Measurements from ENCODE around the gene HLA-DOB. TPM values are rescaled to one million over a fixed set of nuclear protein-coding genes. Genes with fewer than 3 reads are reported as not detected.

Gene HLA-DOB
- 1.8 and 8.2 TPM in 2 replicates for total RNA-seq (2014; rRNA removed; shearing (Covaris generic); ENCODE audit: low replicate concordance)

GRCh38 chr6:32816746-32817204 lies at the start of gene HLA-DOB:
TSS of gene HLA-DOB (minus strand) at chr6:32817002. CDS start at chr6:32816951, 51 bp downstream.
- peaks cover 43% of the 10 kb centered on the region for H3K36me3 ChIP-seq
- DNase-seq: no peak
- no peaks in the 10 kb centered on the region for H3K9me3 ChIP-seq
- H3K4me3 ChIP-seq: no peak within 1 kb of the TSS
- no peaks in the 10 kb centered on the region for H3K27me3 ChIP-seq

GRCh38 chr6:32865724-32866443 lies 49.1 kb upstream of the HLA-DOB start:
- Histone ChIP-seq H3K9me3 (no peaks in the 10 kb centered on the region), H3K36me3 (no peaks in the 10 kb centered on the region), H3K4me3 (no peak overlapping the region), H3K27me3 (peaks cover 6% of the 10 kb centered on the region)
- DNase-seq: no peak

GRCh38 chr6:32862725-32863124 lies 45.9 kb upstream of the HLA-DOB start:
- peaks cover 2% of the 10 kb centered on the region for H3K27me3 ChIP-seq
- H3K4me3 ChIP-seq: no peak overlapping the region
- H3K9me3 ChIP-seq: no peaks in the 10 kb centered on the region
- peaks cover 7% of the 10 kb centered on the region for H3K36me3 ChIP-seq
- no peak for DNase-seq

DNA sequence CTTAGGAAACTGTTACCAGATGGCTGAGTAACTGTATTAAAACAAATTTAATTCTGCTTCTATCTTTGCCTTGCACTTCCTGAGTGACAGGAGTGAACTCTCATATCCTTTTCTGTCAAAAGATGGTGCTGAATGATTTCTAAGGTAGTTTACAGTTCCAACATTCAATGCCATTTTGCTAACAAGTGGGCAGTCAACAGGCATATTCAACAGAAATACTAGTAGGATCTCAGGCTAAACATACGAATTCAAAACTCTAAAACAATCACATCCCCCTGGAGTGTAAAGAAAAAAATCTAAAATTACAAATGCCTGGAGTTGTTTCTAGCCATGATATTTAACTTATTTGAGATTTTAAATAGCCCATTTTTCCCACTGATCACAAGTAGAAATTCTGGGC lies 43.9 kb upstream of the HLA-DOB start:
- no peak for DNase-seq
- H3K4me3 ChIP-seq: no peak overlapping the region
- no peaks in the 10 kb centered on the region for H3K9me3 ChIP-seq
- no peaks in the 10 kb centered on the region for H3K27me3 ChIP-seq
- H3K36me3 ChIP-seq: peaks cover 12% of the 10 kb centered on the region

DNA sequence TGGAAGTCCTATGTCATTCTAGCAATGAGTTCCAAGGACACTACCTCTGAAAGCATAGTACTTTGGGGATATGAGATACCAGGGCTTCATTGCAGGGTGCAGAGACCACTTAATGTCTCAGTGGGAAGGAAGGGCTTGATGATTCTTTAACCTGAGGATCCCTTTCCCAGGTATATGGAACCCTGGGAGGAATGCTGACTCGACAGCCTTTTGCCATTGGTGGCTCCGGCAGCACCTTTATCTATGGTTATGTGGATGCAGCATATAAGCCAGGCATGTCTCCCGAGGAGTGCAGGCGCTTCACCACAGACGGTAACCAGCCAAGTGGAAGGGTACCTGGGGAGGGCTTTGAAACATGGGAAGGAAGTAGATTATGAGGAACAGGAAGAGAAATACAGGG lies 41.4 kb upstream of the HLA-DOB start:
- Histone ChIP-seq H3K27me3 (no peaks in the 10 kb centered on the region), H3K36me3 (peaks cover 12% of the 10 kb centered on the region), H3K9me3 (no peaks in the 10 kb centered on the region), H3K4me3 (no peak overlapping the region)
- DNase-seq: no peak

GRCh38 chr6:32857156-32857891 lies 40.5 kb upstream of the HLA-DOB start:
- Histone ChIP-seq H3K36me3 (peaks cover 12% of the 10 kb centered on the region), H3K4me3 (no peak overlapping the region), H3K9me3 (no peaks in the 10 kb centered on the region), H3K27me3 (no peaks in the 10 kb centered on the region)
- no peak for DNase-seq

- H3K4me3 ChIP-seq: no peak overlapping the region
- no peaks in the 10 kb centered on the region for H3K27me3 ChIP-seq
- H3K9me3 ChIP-seq: no peaks in the 10 kb centered on the region
- peaks cover 28% of the 10 kb centered on the region for H3K36me3 ChIP-seq
- no peak for DNase-seq
Measured at GRCh38 chr6:32855467-32856174, 38.8 kb upstream of the HLA-DOB start.

DNA sequence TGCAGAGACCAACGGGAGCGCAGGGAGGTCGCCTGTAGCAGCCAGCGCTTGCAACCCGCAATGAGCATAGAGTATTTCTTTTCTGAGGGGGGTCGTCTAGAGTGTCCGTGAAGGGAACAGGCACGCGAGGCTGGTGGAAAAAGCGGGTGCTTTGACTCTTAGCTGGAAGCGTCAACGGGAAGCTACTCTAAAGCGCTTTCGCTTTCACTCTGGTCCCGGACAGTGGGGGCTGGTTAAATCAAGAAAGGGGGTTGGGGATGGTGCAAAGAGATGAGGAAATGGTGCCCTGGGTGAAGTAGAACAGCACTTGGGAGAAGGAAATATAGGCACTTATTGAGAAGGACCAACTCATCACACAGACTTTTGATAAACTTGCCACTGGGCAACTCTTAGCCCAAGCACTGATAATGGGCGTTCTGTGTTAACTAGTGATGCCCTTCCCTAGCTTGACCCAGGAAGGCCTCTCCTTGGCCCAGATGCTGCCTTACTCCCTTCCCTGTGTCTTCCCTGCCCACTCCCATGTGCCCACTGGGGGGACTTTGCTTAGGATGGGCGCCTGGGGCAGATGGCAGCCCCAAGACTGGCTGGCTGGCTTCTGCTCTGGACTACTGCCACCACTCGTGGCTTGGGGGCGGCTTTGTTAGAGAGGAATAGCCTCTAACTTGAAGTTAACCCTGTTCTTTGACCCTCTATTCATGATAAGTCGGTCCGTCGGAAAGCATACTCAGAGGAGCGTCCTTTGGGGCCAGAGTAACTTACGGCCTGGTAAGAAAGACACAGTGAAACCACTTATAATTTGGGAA lies 37.8 kb upstream of the HLA-DOB start:
- H3K36me3 ChIP-seq: peaks cover 38% of the 10 kb centered on the region
- H3K9me3 ChIP-seq: no peaks in the 10 kb centered on the region
- H3K27me3 ChIP-seq: no peaks in the 10 kb centered on the region
- DNase-seq: peak; percentile 70
- peak overlapping the region; percentile 85 for H3K4me3 ChIP-seq

- DNase-seq: peak; percentile 100
- Histone ChIP-seq H3K27me3 (no peaks in the 10 kb centered on the region), H3K9me3 (no peaks in the 10 kb centered on the region), H3K36me3 (peaks cover 43% of the 10 kb centered on the region), H3K4me3 (peak within 1 kb of the TSS; percentile 85)
Measured at GRCh38 chr6:32853541-32854375, 37.0 kb upstream of the HLA-DOB start, which contains the start of the genes PSMB9 and TAP1. TSS of gene PSMB9 (plus strand) at chr6:32854192. CDS start at chr6:32854230, 38 bp downstream. TSS of gene TAP1 (minus strand) at chr6:32853704. CDS start at chr6:32853636, 68 bp downstream.

DNA sequence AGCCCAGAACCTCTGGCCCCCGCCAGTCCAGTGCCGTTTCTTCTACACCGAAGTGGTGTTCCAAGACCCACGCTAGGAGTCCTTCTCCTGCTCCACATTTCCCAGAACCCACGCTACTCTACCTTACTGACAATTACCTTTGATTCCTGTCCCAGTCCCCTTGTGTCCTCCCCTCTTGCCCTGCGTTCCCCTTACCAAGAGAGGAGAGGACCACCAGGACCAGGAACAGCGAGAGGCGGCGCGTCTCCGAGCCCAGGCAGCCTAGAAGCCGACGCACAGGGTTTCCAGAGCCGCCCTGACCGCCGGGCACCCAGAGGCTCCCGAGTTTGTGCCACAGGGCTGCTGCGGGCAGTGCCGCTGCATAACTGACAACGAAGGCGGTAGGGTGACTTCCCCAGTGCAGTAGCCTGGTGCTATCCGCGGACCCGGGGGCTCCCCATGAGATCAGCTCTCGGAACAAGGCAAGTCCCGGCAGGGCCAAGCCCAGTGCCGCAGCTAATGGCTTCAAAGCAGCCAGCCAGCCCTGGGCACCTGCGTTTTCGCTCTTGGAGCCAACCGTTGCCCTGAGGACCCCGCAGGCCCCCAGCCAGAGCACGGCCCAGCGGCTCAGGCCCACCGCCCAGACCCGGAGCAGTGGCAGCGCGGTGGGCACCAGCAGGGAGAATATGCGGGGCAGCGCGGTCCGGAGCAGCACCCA lies 36.2 kb upstream of the HLA-DOB start:
- Histone ChIP-seq H3K36me3 (peaks cover 45% of the 10 kb centered on the region), H3K9me3 (no peaks in the 10 kb centered on the region), H3K27me3 (no peaks in the 10 kb centered on the region), H3K4me3 (peak overlapping the region; percentile 85)
- peak; percentile 81 for DNase-seq

DNA sequence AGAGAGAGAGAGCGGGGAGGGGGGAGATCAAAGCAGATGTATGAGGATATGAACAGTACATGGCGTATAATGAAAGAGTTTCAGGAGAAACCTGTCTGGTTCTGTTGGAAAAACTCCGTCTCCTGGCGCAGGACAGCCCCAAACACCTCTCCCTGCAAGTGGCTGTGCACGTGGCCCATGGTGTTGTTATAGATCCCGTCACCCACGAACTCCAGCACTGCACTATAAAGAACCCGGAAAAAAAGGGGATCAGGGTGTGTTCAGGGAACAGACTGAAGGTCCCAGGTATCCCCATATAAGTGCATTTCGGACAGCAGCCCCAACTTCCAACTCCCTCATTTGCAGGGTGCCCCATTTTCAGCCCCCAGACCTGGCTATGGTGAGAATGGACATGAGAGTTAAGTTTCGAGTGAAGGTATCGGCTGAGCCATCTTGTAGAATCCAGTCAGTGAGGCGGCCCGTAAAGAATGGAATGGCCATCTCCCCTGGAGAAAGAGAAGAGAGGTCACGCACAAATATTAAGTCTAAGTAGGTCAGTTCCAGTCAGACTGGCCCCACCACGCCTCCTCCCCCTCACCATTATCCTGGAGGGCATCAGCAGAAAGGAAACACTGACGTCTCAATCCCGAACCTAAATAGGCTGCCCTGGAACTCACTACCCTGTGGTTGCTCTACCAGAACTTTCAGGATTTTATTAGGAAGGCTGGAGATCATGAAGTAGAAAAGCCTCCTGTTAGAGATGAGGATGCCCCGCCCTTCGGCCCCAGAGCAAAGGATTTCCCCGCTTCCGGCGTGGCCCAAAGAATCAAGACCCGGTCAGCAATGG lies 35.4 kb upstream of the HLA-DOB start:
- Histone ChIP-seq H3K4me3 (peak overlapping the region; percentile 85), H3K36me3 (peaks cover 46% of the 10 kb centered on the region), H3K27me3 (no peaks in the 10 kb centered on the region), H3K9me3 (no peaks in the 10 kb centered on the region)
- peak; percentile 67 for DNase-seq

DNA sequence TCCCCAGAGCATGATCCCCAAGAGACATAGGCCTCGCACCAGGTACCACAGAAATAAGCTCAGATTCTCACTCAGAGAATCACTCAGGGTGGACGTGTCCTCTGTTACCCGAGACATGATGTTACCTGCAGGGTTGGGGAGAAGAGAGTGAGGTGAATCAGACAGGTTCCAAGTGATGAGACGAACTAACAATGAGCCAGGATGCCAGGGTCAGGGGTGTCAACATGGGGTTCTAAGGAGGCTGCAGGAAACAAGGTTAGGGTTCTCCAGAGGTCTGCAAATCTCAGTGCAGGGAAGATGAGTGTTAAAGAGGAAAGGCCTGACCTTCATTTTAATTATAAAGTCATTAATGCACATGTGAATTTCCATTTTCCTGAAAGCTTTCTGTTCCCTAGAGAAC lies 34.2 kb upstream of the HLA-DOB start:
- Histone ChIP-seq H3K36me3 (peaks cover 55% of the 10 kb centered on the region), H3K27me3 (no peaks in the 10 kb centered on the region)

DNA sequence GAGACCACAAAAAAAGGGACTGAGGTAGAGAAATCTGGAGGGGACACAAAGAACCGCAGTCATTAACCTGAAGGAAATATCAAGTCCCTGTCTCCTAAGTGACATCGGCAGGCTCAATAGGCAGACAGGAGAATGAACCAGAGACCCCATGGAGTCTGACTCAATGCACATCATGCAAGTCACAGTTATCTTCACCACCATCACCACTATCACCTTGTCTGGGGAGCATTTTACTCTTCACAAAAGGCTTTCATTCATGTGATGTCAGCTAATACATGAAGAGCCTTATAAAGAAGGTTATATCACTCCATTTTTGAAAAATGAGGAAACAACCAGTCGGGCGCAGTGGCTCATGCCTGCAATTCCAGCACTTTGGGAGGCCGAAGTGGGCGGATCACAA lies 32.3 kb upstream of the HLA-DOB start:
- Histone ChIP-seq H3K9me3 (no peaks in the 10 kb centered on the region), H3K27me3 (no peaks in the 10 kb centered on the region), H3K4me3 (no peak overlapping the region), H3K36me3 (peaks cover 69% of the 10 kb centered on the region)
- DNase-seq: no peak

More for the DNA sequence above, 34.2 kb upstream of the HLA-DOB start:
- H3K4me3 ChIP-seq: no peak overlapping the region
- no peaks in the 10 kb centered on the region for H3K9me3 ChIP-seq
- no peak for DNase-seq

- Histone ChIP-seq H3K27me3 (no peaks in the 10 kb centered on the region), H3K4me3 (no peak overlapping the region), H3K36me3 (peaks cover 71% of the 10 kb centered on the region), H3K9me3 (no peaks in the 10 kb centered on the region)
- no peak for DNase-seq
Measured at GRCh38 chr6:32847795-32848194, 31.0 kb upstream of the HLA-DOB start.

Measured in MG63 (cell line).